Measurements from ENCODE around the gene SYTL1. TPM values are rescaled to one million over a fixed set of nuclear protein-coding genes. Genes with fewer than 3 reads are reported as not detected.

SYTL1 gene
- total and polyA plus RNA-seq, 2 experiments from 2014 or later: not detected

DNA sequence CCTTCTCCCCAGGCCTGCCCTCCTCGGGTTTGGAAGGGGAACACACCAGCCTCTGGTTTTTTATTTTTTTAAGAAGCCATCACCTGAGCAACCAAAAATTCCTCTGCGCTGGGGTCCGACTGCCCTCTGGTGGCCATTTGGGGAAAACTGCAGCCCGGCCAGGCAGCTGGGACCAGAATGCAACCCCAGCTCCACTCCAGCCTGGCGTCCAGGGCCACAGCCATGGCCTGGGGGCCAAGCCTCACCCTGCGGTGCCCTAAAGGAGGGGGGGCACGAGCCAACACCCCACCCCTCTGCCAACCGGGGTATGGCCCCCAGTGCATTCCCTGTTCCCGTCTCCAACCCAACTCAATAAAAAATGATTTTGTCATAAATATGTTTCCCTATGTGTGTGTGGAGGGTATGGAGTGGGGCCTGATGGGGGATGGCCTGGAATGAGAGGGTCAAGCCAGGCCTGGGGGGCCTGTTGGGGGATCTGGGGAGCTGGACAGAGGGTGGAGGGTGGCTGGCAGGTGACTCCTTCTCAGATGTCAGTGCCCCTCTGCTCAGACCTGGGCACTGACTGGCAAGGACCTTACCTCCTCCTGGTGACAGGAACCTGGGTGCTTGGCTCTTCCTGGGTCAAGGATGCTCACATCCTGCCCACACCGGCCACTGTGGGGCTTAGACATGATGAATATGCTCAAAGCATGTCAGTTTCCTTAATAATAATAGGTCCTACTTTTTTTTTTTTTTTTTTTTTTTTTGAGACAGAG lies 53.8 kb downstream of the SYTL1 start:
- Histone ChIP-seq H3K4me3 (no peak overlapping the region), H3K4me2 (ENCODE audit: unreplicated experiment) (no peak overlapping the region), H3F3A (ENCODE audit: insufficient read depth) (peaks cover 6% of the 10 kb centered on the region; the same call in 1 of the 2 replicates), H3K27ac (peak overlapping the region; percentile 28), H3K4me1 (ENCODE audit: insufficient read depth) (peaks cover 12% of the 10 kb centered on the region), H3K79me2 (ENCODE audit: insufficient read depth) (no peaks in the 10 kb centered on the region), H3K9me3 (ENCODE audit: low read depth) (no peaks in the 10 kb centered on the region), H2AFZ (no peak overlapping the region), H3K27me3 (replicated peaks; ENCODE audit: insufficient read depth) (no peaks in the 10 kb centered on the region), H3K9me2 (ENCODE audit: insufficient read depth) (no peaks in the 10 kb centered on the region), H4K20me1 (ENCODE audit: insufficient read depth) (no peaks in the 10 kb centered on the region), H3K9ac (no peak overlapping the region; the same call in 1 of the 2 replicates), H3K36me3 (ENCODE audit: low read depth) (no peaks in the 10 kb centered on the region)
- 1 to 3% methylated on average over 9 to 10 of the region's 10 CpGs for WGBS, 2 experiments (ENCODE audit: low coverage in 1 of 2, low lambda C conversion rate in 2 of 2, missing lambda C conversion rate in 2 of 2)
- no peak for TF ChIP-seq EZH2 (IDR thresholded peaks at IDR 0.05; ENCODE audit: insufficient read depth, poor library complexity, severe bottlenecking)
- TF ChIP-seq EZH2phosphoT487 (IDR thresholded peaks at IDR 0.05; ENCODE audit: insufficient read depth, low read depth): no peak
- in situ Hi-C loops (cut with MboI): no loop called here
- peak; percentile 82 for DNase-seq

DNA sequence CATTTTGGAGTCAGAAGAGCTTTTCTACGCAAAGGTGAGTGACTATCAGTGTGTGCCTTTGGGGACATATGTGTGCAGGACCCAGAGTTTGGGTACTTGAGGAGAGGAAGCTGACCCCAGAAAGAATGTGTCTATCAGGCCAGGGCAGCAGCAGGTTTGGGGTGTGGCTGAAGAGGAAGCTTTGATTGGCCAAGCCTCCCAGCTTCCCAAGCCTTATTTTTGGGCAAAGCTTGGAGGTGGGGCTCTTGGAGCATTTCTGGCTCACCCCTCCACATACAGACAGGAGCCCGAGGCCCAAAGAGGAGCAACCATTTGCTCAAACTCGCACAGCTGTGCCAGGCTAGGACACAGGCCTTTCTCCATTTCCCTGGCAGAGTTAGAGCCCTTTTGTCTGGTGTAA lies 55.3 kb downstream of the SYTL1 start:
- Histone ChIP-seq H3K79me2 (ENCODE audit: insufficient read depth) (no peaks in the 10 kb centered on the region), H3K9me3 (ENCODE audit: low read depth) (no peaks in the 10 kb centered on the region), H4K20me1 (ENCODE audit: insufficient read depth) (no peaks in the 10 kb centered on the region), H3K4me2 (ENCODE audit: unreplicated experiment) (no peak overlapping the region), H3K36me3 (ENCODE audit: low read depth) (no peaks in the 10 kb centered on the region), H2AFZ (no peak overlapping the region), H3K9ac (no peak overlapping the region), H3K27ac (no peak overlapping the region), H3K4me1 (ENCODE audit: insufficient read depth) (peaks cover 9% of the 10 kb centered on the region), H3K4me3 (no peak overlapping the region), H3F3A (ENCODE audit: insufficient read depth) (peaks cover 18% of the 10 kb centered on the region), H3K27me3 (replicated peaks; ENCODE audit: insufficient read depth) (no peaks in the 10 kb centered on the region), H3K9me2 (ENCODE audit: insufficient read depth) (no peaks in the 10 kb centered on the region)
- in situ Hi-C loops (cut with MboI): no loop called here
- TF ChIP-seq EZH2 (IDR thresholded peaks at IDR 0.05; ENCODE audit: insufficient read depth, poor library complexity, severe bottlenecking): no peak
- no peak for TF ChIP-seq EZH2phosphoT487 (IDR thresholded peaks at IDR 0.05; ENCODE audit: insufficient read depth, low read depth)
- DNase-seq: no peak
- WGBS, 2 experiments (ENCODE audit: low coverage in 1 of 2, low lambda C conversion rate in 2 of 2, missing lambda C conversion rate in 2 of 2): 59 to 95% methylated on average over 1 to 3 of the region's 3 CpGs

DNA sequence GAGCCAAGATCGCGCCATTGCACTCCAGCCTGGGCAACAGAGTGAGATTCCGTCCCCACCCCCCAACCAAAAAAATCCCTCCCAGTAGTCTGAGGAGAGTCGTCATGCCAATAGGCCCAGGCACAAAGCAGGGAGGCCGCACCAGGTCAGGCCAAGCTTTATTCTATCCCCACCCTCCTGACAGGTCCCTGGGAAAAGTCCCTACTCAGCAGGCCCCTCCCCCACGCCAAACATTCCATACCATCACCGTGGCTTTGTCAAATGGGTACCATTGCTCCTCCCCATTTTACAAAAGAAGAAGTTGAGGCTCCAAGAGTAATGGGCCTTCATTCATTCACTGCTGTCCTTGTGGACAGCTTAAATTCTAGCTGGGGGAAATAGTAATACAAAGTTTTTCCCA lies 55.9 kb downstream of the SYTL1 start:
- Histone ChIP-seq H2AFZ (no peak overlapping the region), H3K36me3 (ENCODE audit: low read depth) (no peaks in the 10 kb centered on the region), H3K9ac (no peak overlapping the region), H3K4me3 (no peak overlapping the region), H3K9me2 (ENCODE audit: insufficient read depth) (no peaks in the 10 kb centered on the region), H3K4me1 (ENCODE audit: insufficient read depth) (peaks cover 15% of the 10 kb centered on the region), H4K20me1 (ENCODE audit: insufficient read depth) (no peaks in the 10 kb centered on the region), H3F3A (ENCODE audit: insufficient read depth) (peaks cover 22% of the 10 kb centered on the region), H3K79me2 (ENCODE audit: insufficient read depth) (no peaks in the 10 kb centered on the region), H3K27ac (no peak overlapping the region), H3K9me3 (ENCODE audit: low read depth) (no peaks in the 10 kb centered on the region), H3K27me3 (replicated peaks; ENCODE audit: insufficient read depth) (no peaks in the 10 kb centered on the region), H3K4me2 (ENCODE audit: unreplicated experiment) (no peak overlapping the region)
- DNase-seq: no peak
- in situ Hi-C loops (cut with MboI): no loop called here
- 74 to 77% methylated on average over 6 to 7 of the region's 7 CpGs for WGBS, 2 experiments (ENCODE audit: low coverage in 1 of 2, low lambda C conversion rate in 2 of 2, missing lambda C conversion rate in 2 of 2)
- TF ChIP-seq EZH2phosphoT487 (IDR thresholded peaks at IDR 0.05; ENCODE audit: insufficient read depth, low read depth) (no peak), EZH2 (IDR thresholded peaks at IDR 0.05; ENCODE audit: insufficient read depth, poor library complexity, severe bottlenecking) (no peak)

DNA sequence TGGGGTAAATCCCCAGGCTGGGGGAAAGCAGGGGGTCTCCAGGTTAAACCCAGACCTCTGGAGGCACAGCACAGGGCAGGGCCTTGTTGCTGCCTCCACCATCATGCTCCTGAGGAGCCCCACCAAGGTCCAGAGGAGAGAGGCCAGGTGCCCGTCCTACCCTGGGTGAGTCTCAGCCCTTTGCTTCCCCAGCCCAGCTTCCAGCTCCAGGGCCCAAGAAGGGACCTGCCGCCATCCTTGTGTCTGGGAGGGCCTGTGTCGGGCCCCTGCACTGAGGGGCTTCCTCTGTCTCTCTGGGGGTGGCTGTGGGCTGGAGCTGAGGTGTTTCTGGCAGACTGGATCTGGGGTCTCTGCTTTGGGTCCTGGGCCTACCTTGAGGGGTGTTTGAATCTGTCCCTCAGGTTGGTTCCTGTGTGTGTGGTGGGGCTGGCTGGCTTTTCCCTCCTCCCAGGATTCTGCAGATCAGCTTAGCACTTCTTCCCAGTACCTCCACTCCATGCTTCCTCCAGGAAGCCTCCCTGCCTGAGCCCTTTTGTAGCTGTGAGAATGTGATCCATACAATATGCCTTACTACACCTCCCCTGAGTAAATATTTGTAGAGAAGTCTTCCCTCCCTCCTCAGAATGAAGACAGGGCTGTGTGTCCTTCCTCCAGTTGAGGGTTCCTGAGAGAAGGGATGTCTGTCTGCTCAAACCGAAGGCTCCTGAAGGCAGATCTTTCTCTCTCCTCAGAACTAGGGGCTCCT lies 56.8 kb downstream of the SYTL1 start:
- H3K9me3 ChIP-seq (ENCODE audit: low read depth): no peaks in the 10 kb centered on the region
- H3K4me3 ChIP-seq: no peak overlapping the region
- H3K9me2 ChIP-seq (ENCODE audit: insufficient read depth): no peaks in the 10 kb centered on the region
- H3K4me1 ChIP-seq (ENCODE audit: insufficient read depth): peaks cover 23% of the 10 kb centered on the region
- peaks cover 28% of the 10 kb centered on the region for H3F3A ChIP-seq (ENCODE audit: insufficient read depth)
- DNase-seq: no peak
- H3K27me3 ChIP-seq (replicated peaks; ENCODE audit: insufficient read depth): no peaks in the 10 kb centered on the region
- no peak for TF ChIP-seq EZH2 (IDR thresholded peaks at IDR 0.05; ENCODE audit: insufficient read depth, poor library complexity, severe bottlenecking)
- TF ChIP-seq EZH2phosphoT487 (IDR thresholded peaks at IDR 0.05; ENCODE audit: insufficient read depth, low read depth): no peak
- WGBS, 2 experiments (ENCODE audit: low coverage in 1 of 2, low lambda C conversion rate in 2 of 2, missing lambda C conversion rate in 2 of 2): 81 to 95% methylated on average over 4 of the region's 4 CpGs
- H4K20me1 ChIP-seq (ENCODE audit: insufficient read depth): no peaks in the 10 kb centered on the region
- no peak overlapping the region for H3K9ac ChIP-seq
- no peak overlapping the region for H3K27ac ChIP-seq
- no peak overlapping the region for H3K4me2 ChIP-seq (ENCODE audit: unreplicated experiment)
- in situ Hi-C loops (cut with MboI): no loop called here
- no peaks in the 10 kb centered on the region for H3K36me3 ChIP-seq (ENCODE audit: low read depth)
- H2AFZ ChIP-seq: no peak overlapping the region
- no peaks in the 10 kb centered on the region for H3K79me2 ChIP-seq (ENCODE audit: insufficient read depth)

All from GM23248 (cell line).